Parathyroid adenoma (tissue), 2 donors: ENCODE data around the gene NRP2.

ENCODE experiments used
- H2AFZ ChIP-seq: fragments of 300-600 bp; sonication (generic); one replicate; pipeline ENCODE4 v1.7.0; 2017; ENCODE audit warnings: antibody characterized with exemption, mild to moderate bottlenecking
- H3K27ac ChIP-seq: fragments of 300-600 bp; sonication (generic); one replicate; pipeline ENCODE4 v1.7.0; 2017
- H3K27me3 ChIP-seq: fragments of 300-600 bp; sonication (generic); one replicate; pipeline ENCODE4 v1.7.0; 2017; ENCODE audit warnings: low read length; ENCODE audit not compliant: control insufficient read depth, insufficient read depth
- H3K36me3 ChIP-seq: fragments of 300-600 bp; sonication (generic); one replicate; pipeline ENCODE4 v1.7.0; 2017; ENCODE audit warnings: low read length; ENCODE audit not compliant: control insufficient read depth, insufficient read depth
- H3K4me1 ChIP-seq: fragments of 300-600 bp; sonication (generic); one replicate; pipeline ENCODE4 v1.7.0; 2017; ENCODE audit warnings: control low read depth
- H3K4me2 ChIP-seq: fragments of 300-600 bp; sonication (generic); one replicate; pipeline ENCODE4 v1.7.0; 2017; ENCODE audit warnings: low read length
- H3K4me3 ChIP-seq: fragments of 300-600 bp; sonication (generic); one replicate; pipeline ENCODE4 v1.7.0; 2017; ENCODE audit warnings: low read depth, low read length
- H3K79me2 ChIP-seq: fragments of 300-600 bp; sonication (generic); one replicate; pipeline ENCODE4 v1.7.0; 2017; ENCODE audit warnings: control low read depth
- H3K9ac ChIP-seq: fragments of 300-600 bp; sonication (generic); one replicate; pipeline ENCODE4 v1.7.0; 2017; ENCODE audit warnings: mild to moderate bottlenecking
- H3K9me3 ChIP-seq: fragments of 300-600 bp; sonication (generic); one replicate; pipeline ENCODE4 v1.7.0; 2017; ENCODE audit warnings: low read length; ENCODE audit not compliant: control insufficient read depth
- TF ChIP-seq, protein P1 (sequence below): fragments of 300-600 bp; sonication (generic); IDR thresholded peaks from one replicate; pipeline ENCODE4 v1.7.0; 2017; ENCODE audit warnings: antibody characterized with exemption, mild to moderate bottlenecking
- donor health status: primary hyperparathyroidism.

NRP2 gene

DNA sequence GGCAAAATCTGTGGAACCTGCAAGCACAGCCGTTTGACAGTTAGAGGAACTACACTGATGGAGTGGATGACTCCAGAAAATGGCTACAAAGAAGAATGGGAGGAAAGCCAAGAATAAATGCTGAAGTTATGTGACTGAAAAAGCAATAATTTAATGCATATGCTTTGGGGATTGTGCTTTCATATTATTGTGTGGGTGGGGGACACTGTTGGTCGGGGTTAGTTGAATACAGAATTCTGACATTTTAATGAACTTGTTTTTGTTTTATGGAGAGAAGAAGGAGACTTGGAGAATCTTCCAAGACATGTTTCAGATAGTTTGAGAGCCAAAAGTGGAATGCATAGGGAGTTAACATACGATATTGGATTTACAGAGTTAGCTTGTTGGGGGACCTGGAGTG lies 68.5 kb downstream of the NRP2 start:
- H3K36me3 ChIP-seq = no peaks in the 10 kb centered on the region
- H3K4me1 ChIP-seq = no peaks in the 10 kb centered on the region

DNA sequence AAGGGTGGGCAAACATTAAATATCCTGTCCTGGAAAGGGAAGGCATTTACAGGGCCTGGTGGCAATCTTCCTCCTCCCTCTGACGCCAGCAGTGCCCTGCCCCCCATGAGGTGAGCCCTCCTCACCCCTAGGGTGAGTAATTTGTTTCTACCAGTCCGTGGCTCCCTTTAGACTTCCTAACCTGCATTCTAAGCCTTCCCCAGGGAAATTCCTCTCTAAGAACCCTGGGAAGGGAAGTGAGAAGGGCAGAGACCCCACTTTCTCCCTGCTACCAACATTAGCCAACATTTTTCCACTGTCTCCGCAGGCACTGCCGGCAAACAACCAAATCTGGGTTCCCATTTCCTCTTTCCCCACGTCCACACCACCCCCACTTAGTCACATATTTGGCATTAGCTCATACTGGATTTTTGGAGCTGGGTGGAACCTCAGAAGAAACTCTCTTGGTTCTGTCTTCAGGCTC lies 69.3 kb downstream of the NRP2 start:
- H3K9me3 ChIP-seq = no peaks in the 10 kb centered on the region
- no peak overlapping the region for H3K27ac ChIP-seq
- H3K79me2 ChIP-seq = no peaks in the 10 kb centered on the region
- H3K27me3 ChIP-seq = no peaks in the 10 kb centered on the region
- no peaks in the 10 kb centered on the region for H3K4me1 ChIP-seq
- no peaks in the 10 kb centered on the region for H3K36me3 ChIP-seq
- no peak overlapping the region for H3K4me3 ChIP-seq
- H3K9ac ChIP-seq = no peak overlapping the region
- no peak overlapping the region for H2AFZ ChIP-seq
- H3K4me2 ChIP-seq = no peak overlapping the region
- TF ChIP-seq, protein P1, sequence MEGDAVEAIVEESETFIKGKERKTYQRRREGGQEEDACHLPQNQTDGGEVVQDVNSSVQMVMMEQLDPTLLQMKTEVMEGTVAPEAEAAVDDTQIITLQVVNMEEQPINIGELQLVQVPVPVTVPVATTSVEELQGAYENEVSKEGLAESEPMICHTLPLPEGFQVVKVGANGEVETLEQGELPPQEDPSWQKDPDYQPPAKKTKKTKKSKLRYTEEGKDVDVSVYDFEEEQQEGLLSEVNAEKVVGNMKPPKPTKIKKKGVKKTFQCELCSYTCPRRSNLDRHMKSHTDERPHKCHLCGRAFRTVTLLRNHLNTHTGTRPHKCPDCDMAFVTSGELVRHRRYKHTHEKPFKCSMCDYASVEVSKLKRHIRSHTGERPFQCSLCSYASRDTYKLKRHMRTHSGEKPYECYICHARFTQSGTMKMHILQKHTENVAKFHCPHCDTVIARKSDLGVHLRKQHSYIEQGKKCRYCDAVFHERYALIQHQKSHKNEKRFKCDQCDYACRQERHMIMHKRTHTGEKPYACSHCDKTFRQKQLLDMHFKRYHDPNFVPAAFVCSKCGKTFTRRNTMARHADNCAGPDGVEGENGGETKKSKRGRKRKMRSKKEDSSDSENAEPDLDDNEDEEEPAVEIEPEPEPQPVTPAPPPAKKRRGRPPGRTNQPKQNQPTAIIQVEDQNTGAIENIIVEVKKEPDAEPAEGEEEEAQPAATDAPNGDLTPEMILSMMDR = no peak

More for the DNA sequence above, 68.5 kb downstream of the NRP2 start:
- Histone ChIP-seq H3K79me2 (no peaks in the 10 kb centered on the region), H3K4me2 (no peak overlapping the region), H3K4me3 (no peak overlapping the region), H2AFZ (no peak overlapping the region), H3K9ac (no peak overlapping the region), H3K27me3 (no peaks in the 10 kb centered on the region), H3K27ac (no peak overlapping the region), H3K9me3 (no peaks in the 10 kb centered on the region)
- TF ChIP-seq, protein P1 = no peak

DNA sequence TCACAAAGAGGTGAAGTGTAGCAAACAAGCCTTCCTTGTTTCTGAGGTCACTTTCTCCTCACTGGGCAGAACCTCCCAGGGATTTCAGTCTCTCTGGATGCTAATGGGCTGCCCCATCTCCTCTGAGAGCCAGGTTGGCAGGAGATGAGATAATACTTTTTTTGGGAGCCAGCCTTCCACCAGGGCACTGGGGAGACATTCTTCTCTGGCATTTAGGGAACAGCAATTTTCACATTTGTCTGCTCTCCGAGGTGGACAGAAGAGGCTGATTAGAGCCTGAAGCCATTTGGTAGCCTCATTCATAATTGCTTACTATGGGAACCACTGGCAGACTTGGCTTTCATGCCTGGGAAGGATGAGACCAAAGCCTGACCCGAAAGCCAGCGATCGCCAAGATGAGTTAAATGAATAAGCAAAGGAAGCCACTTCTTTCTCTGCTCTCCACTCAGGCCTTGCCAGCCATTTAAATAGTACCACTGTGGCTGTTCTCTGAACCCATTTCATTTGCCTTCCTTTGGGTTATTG lies 70.1 kb downstream of the NRP2 start:
- Histone ChIP-seq H3K4me1 (no peaks in the 10 kb centered on the region), H2AFZ (no peak overlapping the region), H3K27ac (no peak overlapping the region), H3K36me3 (no peaks in the 10 kb centered on the region), H3K4me3 (no peak overlapping the region), H3K27me3 (no peaks in the 10 kb centered on the region), H3K4me2 (no peak overlapping the region), H3K9me3 (no peaks in the 10 kb centered on the region), H3K79me2 (no peaks in the 10 kb centered on the region), H3K9ac (no peak overlapping the region)
- TF ChIP-seq, protein P1 = no peak

DNA sequence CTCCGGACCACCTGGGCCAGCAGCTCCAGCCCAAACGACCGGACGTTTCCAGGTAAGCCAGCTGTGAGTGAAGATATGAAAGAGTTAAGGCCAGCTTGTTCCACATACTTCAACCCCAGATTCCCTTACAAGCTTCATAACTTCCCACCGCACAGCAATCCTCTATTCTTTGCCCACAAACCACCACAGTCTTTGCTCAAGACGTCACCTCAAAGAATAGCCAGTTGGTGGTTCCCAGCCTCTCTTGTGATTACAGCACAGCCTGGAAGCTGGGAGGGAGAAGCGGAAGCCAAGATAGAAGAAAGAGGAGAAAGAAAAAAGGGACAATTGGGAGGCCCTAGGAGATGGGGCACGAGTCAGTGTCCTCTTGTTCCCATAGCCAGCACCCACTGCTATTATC lies 70.6 kb downstream of the NRP2 start:
- no peaks in the 10 kb centered on the region for H3K79me2 ChIP-seq
- H3K27ac ChIP-seq = no peak overlapping the region
- no peaks in the 10 kb centered on the region for H3K4me1 ChIP-seq
- no peak overlapping the region for H3K4me2 ChIP-seq
- no peaks in the 10 kb centered on the region for H3K9me3 ChIP-seq
- H3K36me3 ChIP-seq = no peaks in the 10 kb centered on the region
- no peak overlapping the region for H2AFZ ChIP-seq
- no peaks in the 10 kb centered on the region for H3K27me3 ChIP-seq
- no peak overlapping the region for H3K4me3 ChIP-seq
- TF ChIP-seq, protein P1 = no peak
- H3K9ac ChIP-seq = no peak overlapping the region

DNA sequence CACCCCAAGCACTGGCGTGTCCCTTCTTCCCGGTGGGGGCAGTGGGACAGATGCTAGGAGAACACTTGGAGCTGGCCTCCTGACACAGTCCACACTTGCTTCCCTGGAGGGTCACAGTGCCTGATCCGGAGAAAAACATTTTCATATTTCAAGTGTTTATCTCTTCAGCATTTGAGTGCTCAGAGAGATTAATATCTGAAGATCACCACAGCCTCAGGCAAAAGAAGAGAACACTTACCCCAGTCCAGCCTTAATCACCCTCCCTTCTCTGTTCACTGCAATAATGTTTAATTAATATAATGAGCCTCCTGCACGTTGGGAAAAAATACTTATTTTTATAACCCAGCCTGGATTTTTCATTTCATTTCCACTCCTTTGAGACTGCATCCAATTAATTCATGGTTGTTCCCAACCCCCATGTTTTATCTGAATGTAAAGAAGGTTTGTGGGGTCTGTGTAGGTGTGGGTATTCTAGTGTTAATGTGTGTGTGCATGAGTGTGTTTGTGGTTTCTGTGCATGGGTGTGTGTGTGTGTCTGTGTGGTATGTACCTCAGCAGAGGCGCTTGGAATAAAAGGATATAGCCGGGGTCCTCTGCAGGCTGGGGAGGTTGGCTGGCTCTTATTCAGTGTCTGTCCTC lies 72.1 kb downstream of the NRP2 start:
- no peak overlapping the region for H3K4me3 ChIP-seq
- TF ChIP-seq, protein P1 = no peak
- no peaks in the 10 kb centered on the region for H3K4me1 ChIP-seq
- H3K27me3 ChIP-seq = no peaks in the 10 kb centered on the region
- H3K9ac ChIP-seq = no peak overlapping the region
- H3K79me2 ChIP-seq = no peaks in the 10 kb centered on the region
- H3K4me2 ChIP-seq = no peak overlapping the region
- H2AFZ ChIP-seq = no peak overlapping the region
- H3K9me3 ChIP-seq = no peaks in the 10 kb centered on the region
- no peak overlapping the region for H3K27ac ChIP-seq
- no peaks in the 10 kb centered on the region for H3K36me3 ChIP-seq
